K562 (cell line): ENCODE measurements around the gene TMEM138. TPM values are rescaled to one million over a fixed set of nuclear protein-coding genes. Genes with fewer than 3 reads are reported as not detected.
A peak's percentile ranks its signal among the peaks of the same experiment; 100 is the strongest.

Experiments used
- ATAC-seq: fragments of 200-7000 bp; cut with Tn5 transposase; 3 replicates; pipeline ENCODE4 v1.9.1; 2020; ENCODE audit warnings: moderate library complexity
- BruUV-seq: library from RNA; stranded (reverse); fragments of 400-500 nt; replicated peaks from 2 replicates; lab custom pipeline; 2021; lab: Mats Ljungman, UMichigan
- CTCF ChIA-PET: fragments of 300-600 bp; formaldehyde crosslinking; extraction: SDS; loops from one replicate; lab custom pipeline; 2021; ENCODE audit warnings: low intra/inter-chr PET ratio; lab: Yijun Ruan, JAX
- POLR2A ChIA-PET: fragments of 300-600, 350-650 bp; sonication (Branson Sonifier 250); formaldehyde crosslinking; extraction: SDS; loops from one replicate; lab custom pipeline; 2021; ENCODE audit warnings: antibody characterized with exemption, inconsistent platforms; lab: Yijun Ruan, JAX
- DNase-seq, 4 experiments: peaks; one replicate each; pipeline versions ENCODE4 v3.0.0 to v3.0.0-alpha.2; 2011 to 2018; ENCODE audit warnings: low spot score in 3 of 4, mixed read lengths in 3 of 4; ENCODE audit errors: extremely low read depth in 1 of 4
- FAIRE-seq: peaks from 2 replicates; lab custom pipeline; 2011; peaks lifted over from hg19 to GRCh38; lab: Jason Lieb, UNC
- H2AFZ ChIP-seq: 2 replicates; pipeline ENCODE4 v1.6.0; 2011; ENCODE audit warnings: low read depth, low read length, control low read depth, inconsistent platforms
- H3K27ac ChIP-seq: fragments of 200-600 bp; 3 replicates; pipeline ENCODE4 v1.8.0; 2011; ENCODE audit warnings: low read depth, mild to moderate bottlenecking, control low read depth, inconsistent platforms, low read length, moderate library complexity, mixed read lengths; ENCODE audit errors: extremely low read depth
- H3K27me3 ChIP-seq, 2 experiments: fragments of 300-600 bp in 1 of 2; 2 replicates in 1 of 2; 3 replicates in 1 of 2; pipeline versions ENCODE4 v1.6.0 to v1.8.0; 2011; ENCODE audit warnings: inconsistent platforms in 2 of 2, low read length in 2 of 2, mild to moderate bottlenecking in 1 of 2, mixed read lengths in 1 of 2, moderate library complexity in 1 of 2; ENCODE audit not compliant: control insufficient read depth in 2 of 2, insufficient read depth in 2 of 2
- H3K36me3 ChIP-seq: fragments of 300-600 bp; 3 replicates; pipeline ENCODE4 v1.8.0; 2011; ENCODE audit warnings: mild to moderate bottlenecking, low read length, inconsistent platforms; ENCODE audit not compliant: control insufficient read depth, insufficient read depth
- H3K4me1 ChIP-seq, 2 experiments: fragments of 200-600 bp in 1 of 2; replicated peaks in 1 of 2; 2 replicates in 1 of 2; 3 replicates in 1 of 2; pipeline versions ENCODE4 v1.5.1 to v1.8.0; 2011; ENCODE audit warnings: inconsistent platforms in 2 of 2, low read length in 2 of 2, mild to moderate bottlenecking in 1 of 2, mixed read lengths in 1 of 2, moderate library complexity in 1 of 2; ENCODE audit not compliant: control insufficient read depth in 2 of 2, insufficient read depth in 2 of 2
- H3K4me2 ChIP-seq: 2 replicates; pipeline ENCODE4 v1.6.1; 2011; ENCODE audit warnings: low read length, control low read depth, inconsistent platforms, mixed read lengths; ENCODE audit not compliant: insufficient read depth
- H3K4me3 ChIP-seq: fragments of 200-600 bp; sonication (generic), shearing (Covaris generic); 2 replicates; pipeline ENCODE4 v1.5.1; 2016; ENCODE audit warnings: control low read depth, inconsistent platforms
- H3K79me2 ChIP-seq: fragments of 200-600 bp; 3 replicates; pipeline ENCODE4 v1.8.0; 2011; ENCODE audit warnings: low read length, inconsistent platforms; ENCODE audit not compliant: control insufficient read depth, insufficient read depth
- H3K9ac ChIP-seq, 2 experiments: 2 replicates each; pipeline versions ENCODE4 v1.6.0 to v1.6.1; 2011; ENCODE audit warnings: low read depth in 2 of 2, low read length in 2 of 2, control low read depth in 1 of 2, inconsistent platforms in 1 of 2, mild to moderate bottlenecking in 1 of 2, mixed read lengths in 1 of 2; ENCODE audit not compliant: insufficient read depth in 1 of 2
- H3K9me1 ChIP-seq: one replicate; pipeline ENCODE4 v1.6.0; 2011; ENCODE audit warnings: inconsistent platforms, mild to moderate bottlenecking, low read length, moderate library complexity; ENCODE audit not compliant: control insufficient read depth, insufficient read depth
- H3K9me3 ChIP-seq: replicated peaks from 2 replicates; pipeline ENCODE4 v1.5.1; 2011; ENCODE audit warnings: low read depth, low read length, inconsistent platforms; ENCODE audit not compliant: control insufficient read depth, insufficient read depth
- H4K20me1 ChIP-seq: replicated peaks from 2 replicates; pipeline ENCODE4 v1.6.1; 2011; ENCODE audit warnings: low read length, inconsistent platforms, mixed read lengths; ENCODE audit not compliant: control insufficient read depth, insufficient read depth
- ATF4 ChIP-seq: fragments of 450-650 bp; formaldehyde crosslinking; IDR thresholded peaks from 2 replicates; pipeline ENCODE4 v1.4.0; 2022; ENCODE audit warnings: mild to moderate bottlenecking, moderate library complexity
- CEBPB ChIP-seq: fragments of 450-650 bp; IDR thresholded peaks from 2 replicates; pipeline ENCODE4 v1.6.1; 2016; ENCODE audit warnings: missing genetic modification characterization, missing compliant biosample characterization
- CREB3L1 ChIP-seq: fragments of 450-650 bp; IDR thresholded peaks from 2 replicates; pipeline ENCODE4 v1.6.1; 2014; ENCODE audit warnings: low read depth, mild to moderate bottlenecking, moderate library complexity, borderline replicate concordance
- ESRRB ChIP-seq: fragments of 250-450 bp; sonication (Bioruptor Pico); IDR thresholded peaks from 2 replicates; pipeline ENCODE4 v1.5.0; 2020; ENCODE audit warnings: mild to moderate bottlenecking, moderate library complexity, borderline replicate concordance
- HEY1 ChIP-seq: fragments of 250-450 bp; sonication (Bioruptor Pico); IDR thresholded peaks from 2 replicates; pipeline ENCODE4 v1.5.0; 2020; ENCODE audit warnings: mild to moderate bottlenecking, moderate library complexity, borderline replicate concordance
- HNRNPLL ChIP-seq: fragments of 200-400 bp; formaldehyde crosslinking; IDR thresholded peaks from 2 replicates; pipeline ENCODE4 v1.6.1; 2017; ENCODE audit warnings: low read length, low read depth, mild to moderate bottlenecking; ENCODE audit not compliant: poor library complexity, severe bottlenecking
- MYBL2 ChIP-seq, 2 experiments: fragments of 450-650 bp in 1 of 2; sonication (generic) in 1 of 2; formaldehyde crosslinking in 1 of 2; IDR thresholded peaks; 2 replicates each; pipeline versions ENCODE4 v1.6.1 to v1.8.1; 2017 to 2022; ENCODE audit warnings: borderline replicate concordance in 1 of 2, inconsistent platforms in 1 of 2, low read depth in 1 of 2, mild to moderate bottlenecking in 1 of 2, missing genetic modification reagents in 1 of 2, moderate library complexity in 1 of 2
- POLR2A ChIP-seq: fragments of 450-650 bp; conservative IDR thresholded peaks from 2 replicates; pipeline ENCODE4 v1.6.1; 2016
- ZBTB12 ChIP-seq: fragments of 250-450 bp; sonication (Bioruptor Pico); IDR thresholded peaks from 2 replicates; pipeline ENCODE4 v1.4.0; 2020
- ZBTB2 ChIP-seq: fragments of 450-650 bp; IDR thresholded peaks from 2 replicates; pipeline ENCODE4 v1.6.1; 2016; ENCODE audit warnings: antibody characterized with exemption
- ZNF23 ChIP-seq: fragments of 250-450 bp; sonication (Bioruptor Pico); IDR thresholded peaks from 2 replicates; pipeline ENCODE4 v1.4.0; 2020; ENCODE audit warnings: mild to moderate bottlenecking
- ZNF398 ChIP-seq: fragments of 250-450 bp; sonication (Bioruptor Pico); IDR thresholded peaks from 2 replicates; pipeline ENCODE4 v1.8.0; 2021; ENCODE audit warnings: moderate library complexity, mild to moderate bottlenecking, inconsistent platforms
- WGBS: fragments of 100-300 bp; shearing (Covaris generic); methylation state at CpG from one replicate; pipeline ENCODE4 v1.1.6; 2016; ENCODE audit warnings: low coverage, mixed read lengths; ENCODE audit not compliant: insufficient coverage; ENCODE audit errors: missing lambda C conversion rate; 5-methylcytosine and 5-hydroxymethylcytosine counted together
- in situ Hi-C: fragments of 300-500 bp; cut with MboI; formaldehyde crosslinking; loops from 4 replicates; pipeline ENCODE4 v1.15.0; 2018; ENCODE audit warnings: inconsistent platforms, mixed read lengths
- intact Hi-C: fragments of 100-400 bp; cut with micrococcal nuclease; formaldehyde crosslinking; loops from 2 replicates; pipeline ENCODE4 v1.14.2; 2022
- polyA plus RNA-seq, 8 experiments: library from polyadenylated mRNA; depleted of rRNA in 4 of 8; stranded (reverse) in 5 of 8; unstranded in 3 of 8; fragments of >200 nt; fragmentation: Nextera tagmentation in 2 of 8; fragmentation: Illumina TruSeq in 1 of 8; extraction: Ambion mirVana in 2 of 8; extraction: Trizol in 1 of 8; gene quantifications; 2 replicates each; pipeline versions ENCODE4 v1.2.1 to v1.2.3, GENCODE V29; 2011 to 2014; ENCODE audit warnings: inconsistent platforms in 1 of 8, missing spikeins in 1 of 8
- total RNA-seq, 7 experiments: library from RNA; depleted of rRNA in 6 of 7; stranded (reverse); fragments of >200 nt in 6 of 7; fragmentation: Illumina TruSeq in 2 of 7; extraction: Trizol in 2 of 7; gene quantifications; 2 replicates each; pipeline versions ENCODE4 v1.2.1 to v1.2.3, GENCODE V29; 2011 to 2021; ENCODE audit warnings: low replicate concordance in 1 of 7

Gene TMEM138
- total and polyA plus RNA-seq, 9 of the 15 experiments (the other 6 are each of a cell fraction or from before 2014, with no cell fraction given), result 23.2 to 168 (median 63.1) TPM

- TF ChIP-seq ZBTB2, result no peak
- no peak for TF ChIP-seq MYBL2 (IDR thresholded peaks at IDR 0.05; ENCODE audit: low read depth)
- no peak for TF ChIP-seq MYBL2 (CRISPR knock-in tag; IDR thresholded peaks at IDR 0.05; ENCODE audit: borderline replicate concordance)
- TF ChIP-seq, all 486 proteins: peak for 0
Observed at GRCh38 chr11:61406991-61407728, 45.0 kb downstream of the TMEM138 start (continued).

- Histone ChIP-seq H3K9me3 (no peaks in the 10 kb centered on the region), H3K27ac (no peak overlapping the region), H3K4me2 (no peak overlapping the region), H2AFZ (no peak overlapping the region), H4K20me1 (no peaks in the 10 kb centered on the region), H3K36me3 (peaks cover 96% of the 10 kb centered on the region), H3K9ac (no peak overlapping the region), H3K27me3 (no peaks in the 10 kb centered on the region), H3K4me3 (no peak overlapping the region), H3K4me1 (no peaks in the 10 kb centered on the region), H3K9me1 (no peaks in the 10 kb centered on the region), H3K79me2 (no peaks in the 10 kb centered on the region)
- intact Hi-C loops (no loop called here), in situ Hi-C loops (no loop called here)
- ChIA-PET POLR2A (interaction anchor here (1.2 kb wide), 1 partner anchor 18 kb away, joined by 3 read pairs; the partner anchor contains the start of genes CPSF7 and SDHAF2), CTCF (no interaction called here)
- FAIRE-seq (no peak), DNase-seq (no peak), ATAC-seq (no peak)
- BruUV-seq, result no TSS peak
- WGBS, result 76% methylated on average over 9 of the region's 9 CpGs
- TF ChIP-seq CREB3L1 (no peak), ZNF398 (CRISPR knock-in tag) (no peak), ESRRB (CRISPR knock-in tag) (no peak), HEY1 (CRISPR knock-in tag) (no peak), POLR2A (peak; percentile 30; the same call in 1 of the 2 replicates), HNRNPLL (no peak), ZNF23 (CRISPR knock-in tag) (no peak), CEBPB (tag) (0 out of 2 replicates have a peak, but pooled peaks have one; percentile 9), ATF4 (no peak), ZBTB12 (CRISPR knock-in tag) (no peak)
Observed at GRCh38 chr11:61411589-61411988, 49.4 kb downstream of the TMEM138 start.
